SK-N-MC (cell line): ENCODE results near the gene MRAS.

Experiments
- EZH2 ChIP-seq: fragments of 200-600 bp; sonication (generic); IDR thresholded peaks from one replicate; pipeline ENCODE4 v1.6.1; 2017; ENCODE audit warnings: antibody characterized with exemption
- FOXP2 ChIP-seq: optimal IDR thresholded peaks from 2 replicates; pipeline ENCODE3; 2011; ENCODE audit warnings: mild to moderate bottlenecking, moderate library complexity; ENCODE audit not compliant: insufficient read depth; ENCODE audit errors: extremely low read length, control extremely low read depth
- POLR2AphosphoS5 ChIP-seq: IDR thresholded peaks from 2 replicates; pipeline ENCODE4 v1.6.1; 2012; ENCODE audit warnings: mild to moderate bottlenecking, low read depth, low read length, borderline replicate concordance

DNA sequence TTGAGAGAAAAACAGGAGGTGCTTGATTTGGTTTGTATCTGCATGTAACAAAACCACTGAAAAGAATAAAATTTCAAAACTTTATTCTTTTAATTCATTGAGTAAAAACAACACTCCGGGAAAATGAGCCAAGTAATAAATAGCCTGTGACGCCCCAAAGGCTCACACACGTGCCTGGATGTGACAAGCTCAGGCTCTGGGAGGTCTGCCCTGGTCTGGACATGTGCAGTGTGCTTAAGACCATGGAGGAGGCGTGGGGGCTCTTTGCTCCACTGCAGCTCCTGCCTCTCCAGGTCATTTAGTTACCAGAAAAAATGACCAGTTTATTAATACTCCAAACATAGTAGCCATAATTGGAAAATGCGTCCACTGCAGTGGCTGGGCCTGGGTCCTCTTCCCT, 10.1 kb upstream of the MRAS start:
- TF ChIP-seq EZH2 (no peak), POLR2AphosphoS5 (no peak), FOXP2 (no peak)
